H7 (cell line): ENCODE data around the gene RGL3. TPM values are rescaled to one million over a fixed set of nuclear protein-coding genes. Genes with fewer than 3 reads are reported as not detected.
"Not testable (repeated sequence)": the region's sequence is repeated elsewhere in the genome, so short reads cannot be mapped to it uniquely, and the experiment has no call there.

ENCODE experiments used
- DNase-seq: peaks from one replicate; pipeline ENCODE4 v3.0.0; 2012
- H3K27me3 ChIP-seq: 2 replicates; pipeline ENCODE4 v1.6.0; 2011; ENCODE audit warnings: mild to moderate bottlenecking, low read length; ENCODE audit not compliant: control insufficient read depth, insufficient read depth
- H3K36me3 ChIP-seq: replicated peaks from 2 replicates; pipeline ENCODE4 v1.5.1; 2011; ENCODE audit warnings: low read length; ENCODE audit not compliant: control insufficient read depth, insufficient read depth
- H3K4me3 ChIP-seq: 2 replicates; pipeline ENCODE4 v1.5.1; 2011; ENCODE audit warnings: low read depth, mild to moderate bottlenecking, control low read depth, low read length, moderate library complexity; ENCODE audit not compliant: insufficient read depth
- total RNA-seq: library from RNA; depleted of rRNA; stranded (reverse); fragments of >200 nt; shearing (Covaris generic); gene quantifications from 2 replicates; pipeline ENCODE4 v1.2.3, GENCODE V29; 2014

The RGL3 gene
- total RNA-seq, 1 experiment from 2014 or later: 1.6 TPM

- no peaks in the 10 kb centered on the region for H3K27me3 ChIP-seq
- peaks cover 35% of the 10 kb centered on the region for H3K36me3 ChIP-seq
- no peak overlapping the region for H3K4me3 ChIP-seq
- no peak for DNase-seq
These were observed 18.8 kb upstream of the RGL3 start for GRCh38 chr19:11437955-11438354.

- no peaks in the 10 kb centered on the region for H3K27me3 ChIP-seq
- H3K36me3 ChIP-seq: peaks cover 20% of the 10 kb centered on the region
- DNase-seq: peak; percentile 77
- H3K4me3 ChIP-seq: peak overlapping the region; percentile 96
These were observed 16.8 kb upstream of the RGL3 start for GRCh38 chr19:11435833-11436313.

GRCh38 chr19:11435057-11435832 lies 16.1 kb upstream of the RGL3 start, which contains the start of the genes ODAD3 and PRKCSH:
ODAD3 (minus strand) TSS chr19:11435121; CDS start chr19:11435016, 105 bp downstream.
PRKCSH (plus strand) TSS chr19:11435635; CDS start chr19:11436118, 483 bp downstream.
- peak; percentile 97 for DNase-seq
- Histone ChIP-seq H3K36me3 (peaks cover 17% of the 10 kb centered on the region), H3K27me3 (no peaks in the 10 kb centered on the region), H3K4me3 (peak within 1 kb of the TSS; percentile 96)

- H3K27me3 ChIP-seq: no peaks in the 10 kb centered on the region
- peaks cover 17% of the 10 kb centered on the region for H3K36me3 ChIP-seq
- DNase-seq: no peak
- peak overlapping the region; percentile 38 for H3K4me3 ChIP-seq
These were observed 15.6 kb upstream of the RGL3 start for GRCh38 chr19:11434703-11435056.

- H3K27me3 ChIP-seq, DNase-seq, H3K4me3 ChIP-seq: not testable (repeated sequence)
- peaks cover 16% of the 10 kb centered on the region for H3K36me3 ChIP-seq
These were observed 14.4 kb upstream of the RGL3 start for GRCh38 chr19:11433526-11433925.

- Histone ChIP-seq H3K36me3 (no peaks in the 10 kb centered on the region), H3K4me3 (no peak overlapping the region), H3K27me3 (peaks cover 24% of the 10 kb centered on the region)
- DNase-seq: peak; percentile 18
These were observed 7.5 kb upstream of the RGL3 start for GRCh38 chr19:11426656-11427055.

- DNase-seq: peak; percentile 89
- H3K36me3 ChIP-seq: no peaks in the 10 kb centered on the region
- H3K27me3 ChIP-seq: peaks cover 31% of the 10 kb centered on the region
- no peak overlapping the region for H3K4me3 ChIP-seq
These were observed 6.8 kb upstream of the RGL3 start for GRCh38 chr19:11425719-11426457.

GRCh38 chr19:11423791-11424181 lies 4.7 kb upstream of the RGL3 start:
- Histone ChIP-seq H3K4me3 (no peak overlapping the region), H3K27me3 (peaks cover 50% of the 10 kb centered on the region), H3K36me3 (no peaks in the 10 kb centered on the region)
- DNase-seq: peak; percentile 41

- peak; percentile 18 for DNase-seq
- H3K27me3 ChIP-seq: peaks cover 55% of the 10 kb centered on the region
- no peaks in the 10 kb centered on the region for H3K36me3 ChIP-seq
- no peak overlapping the region for H3K4me3 ChIP-seq
These were observed 4.2 kb upstream of the RGL3 start for GRCh38 chr19:11423164-11423790.

- DNase-seq: peak; percentile 93
- Histone ChIP-seq H3K27me3 (peaks cover 58% of the 10 kb centered on the region), H3K4me3 (peak overlapping the region; percentile 60)
These were observed 3.3 kb upstream of the RGL3 start for GRCh38 chr19:11422163-11423065.

GRCh38 chr19:11421371-11422098 lies 2.4 kb upstream of the RGL3 start:
- Histone ChIP-seq H3K4me3 (peak overlapping the region; percentile 60), H3K27me3 (peaks cover 61% of the 10 kb centered on the region), H3K36me3 (no peaks in the 10 kb centered on the region)
- DNase-seq: peak; percentile 93

More at GRCh38 chr19:11422163-11423065, 3.3 kb upstream of the RGL3 start:
- no peaks in the 10 kb centered on the region for H3K36me3 ChIP-seq

GRCh38 chr19:11420429-11421370 lies 1.6 kb upstream of the RGL3 start:
- Histone ChIP-seq H3K4me3 (peak overlapping the region; percentile 60), H3K36me3 (peaks cover under 1% of the 10 kb centered on the region; the same call in 1 of the 2 replicates), H3K27me3 (peaks cover 63% of the 10 kb centered on the region)
- DNase-seq: peak; percentile 78
